Inflammatory macrophage treated with lipopolysaccharide for 4 hours (primary cell): ENCODE measurements around the gene TTLL9.

Experiments used
- DNase-seq: peaks from one replicate; pipeline ENCODE4 v3.0.0-alpha.2; 2020

The TTLL9 gene

DNA sequence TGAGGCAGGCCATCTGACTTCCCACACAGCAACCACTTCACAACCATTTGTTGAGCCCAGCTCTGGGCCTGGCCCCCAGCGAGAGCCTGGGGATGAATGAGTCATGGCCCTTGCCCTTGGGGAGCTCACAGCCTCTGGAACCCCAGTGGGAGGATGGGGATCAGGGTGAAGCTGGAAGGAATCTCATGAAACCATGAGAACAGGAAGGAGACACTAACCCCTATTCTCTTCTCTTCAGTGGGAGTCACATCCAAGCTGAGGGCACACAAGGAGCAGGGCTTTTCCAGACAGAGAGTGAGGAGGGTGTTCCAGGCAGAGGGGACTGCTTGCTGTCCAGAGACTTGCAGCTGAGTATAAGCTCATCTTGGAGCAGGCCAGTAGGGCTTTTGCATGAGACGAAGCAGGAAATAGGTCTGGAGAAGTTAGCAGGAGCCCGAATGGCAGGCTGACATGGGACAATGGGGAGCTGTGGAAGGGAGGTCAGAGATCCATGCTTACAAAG, 32.5 kb upstream of the TTLL9 start:
- DNase-seq, result peak; percentile 41

DNA sequence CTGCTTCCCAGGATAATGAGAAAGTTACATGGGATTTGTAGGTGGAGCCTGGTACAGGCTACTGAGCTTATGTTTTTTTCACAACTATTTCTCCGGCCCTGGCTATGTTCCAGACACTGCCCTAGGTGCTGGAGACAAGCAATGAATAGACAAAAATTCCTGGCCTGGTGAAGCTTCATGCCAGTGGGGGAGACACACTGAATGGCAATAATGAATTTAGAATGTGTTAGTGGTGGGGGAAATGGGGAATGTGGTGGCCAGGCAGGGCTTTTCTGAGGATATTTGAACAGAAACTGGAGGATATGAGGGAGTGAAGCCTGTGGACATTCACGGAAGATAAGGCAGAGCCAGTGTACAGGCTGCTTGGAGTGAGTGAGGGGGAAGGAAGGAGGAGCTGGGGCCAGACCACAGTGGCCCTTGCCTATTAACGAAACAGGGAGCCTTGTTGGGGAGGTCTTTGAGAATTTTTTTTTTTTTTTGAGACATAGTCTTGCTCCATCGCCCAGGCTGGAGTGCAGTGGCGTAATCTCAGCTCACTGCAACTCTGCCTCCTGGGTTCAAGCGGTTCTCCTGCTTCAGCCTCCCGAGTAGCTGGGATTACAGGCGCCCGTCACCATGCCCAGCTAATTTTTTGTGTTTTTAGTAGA, 31.7 kb upstream of the TTLL9 start:
- DNase-seq, result no peak

DNA sequence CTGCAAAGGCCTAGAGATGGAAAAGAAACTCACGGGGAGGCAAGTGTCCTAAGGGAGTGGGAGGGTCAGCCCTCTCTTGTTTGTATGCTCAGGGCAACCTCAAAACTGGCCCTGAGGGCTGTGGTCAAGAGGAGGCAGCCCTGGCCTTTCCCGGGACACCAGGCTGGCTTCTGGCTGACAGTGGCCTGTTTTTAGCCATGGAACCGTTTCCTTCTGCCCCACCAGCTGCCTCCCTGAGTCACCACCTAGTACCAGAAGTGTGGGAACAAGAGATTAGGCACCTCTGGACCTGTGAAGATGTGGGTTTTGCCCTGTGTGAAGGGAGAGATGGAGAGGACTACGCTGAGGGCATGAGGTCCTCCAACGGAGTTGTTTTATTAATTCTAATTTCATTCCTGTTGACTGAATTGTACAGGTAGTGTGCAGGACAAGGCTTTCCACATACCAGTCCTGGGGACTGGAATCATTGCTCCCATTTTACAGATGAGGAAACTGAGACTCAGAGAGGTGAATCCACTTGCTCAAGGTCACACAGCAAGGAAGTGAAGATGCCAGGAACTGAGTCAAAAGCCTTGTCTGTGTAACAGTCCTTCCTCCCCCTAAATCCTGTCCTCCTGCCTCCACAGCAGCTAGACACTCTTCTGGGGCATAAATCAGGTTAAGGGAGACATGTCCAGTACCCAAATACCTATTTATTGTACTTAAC, 30.5 kb upstream of the TTLL9 start:
- no peak for DNase-seq

DNA sequence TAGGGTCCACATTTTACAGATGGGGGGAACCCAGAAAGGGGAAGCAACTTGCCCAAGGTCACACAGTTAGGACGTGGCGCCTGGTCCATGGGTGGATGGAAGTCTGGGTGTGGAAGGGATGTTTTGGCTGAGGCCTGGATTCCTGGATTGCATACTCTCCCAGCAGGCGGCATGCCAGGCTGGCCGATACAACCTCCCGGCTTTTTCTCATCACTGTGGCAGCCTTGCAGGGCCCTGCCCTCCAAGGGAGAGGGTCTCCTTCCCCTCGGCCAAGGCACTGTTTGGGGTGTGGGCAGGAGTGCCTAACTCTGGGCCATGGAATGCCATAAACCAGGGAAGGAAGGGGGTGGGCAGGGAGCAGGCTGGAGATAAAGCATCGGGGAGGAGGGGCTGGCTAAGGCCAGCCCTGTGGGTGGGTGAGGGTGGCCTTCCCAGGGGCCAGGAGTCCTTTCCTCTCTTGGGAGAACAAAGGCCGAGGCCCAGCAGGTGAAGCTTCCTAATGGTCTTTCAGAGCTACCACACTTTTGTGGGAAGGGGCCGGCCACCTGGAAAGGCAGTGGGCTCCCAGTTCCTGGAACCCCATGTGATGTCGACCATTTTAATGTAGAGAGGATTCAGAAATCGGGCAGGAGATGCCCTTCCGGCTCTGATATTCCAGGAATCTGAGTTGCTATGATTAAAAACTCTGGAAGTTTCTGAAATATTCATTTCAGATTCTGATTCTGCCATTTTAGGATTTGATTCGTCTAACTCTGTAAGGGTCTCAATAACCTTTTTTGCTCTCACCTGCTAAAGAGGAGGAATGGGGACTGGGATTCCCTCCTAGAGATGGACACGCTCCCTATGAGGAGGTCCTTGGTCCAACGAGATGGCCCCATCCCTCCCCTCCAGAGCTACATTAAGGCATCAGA, 29.3 kb upstream of the TTLL9 start:
- DNase-seq, result no peak

DNA sequence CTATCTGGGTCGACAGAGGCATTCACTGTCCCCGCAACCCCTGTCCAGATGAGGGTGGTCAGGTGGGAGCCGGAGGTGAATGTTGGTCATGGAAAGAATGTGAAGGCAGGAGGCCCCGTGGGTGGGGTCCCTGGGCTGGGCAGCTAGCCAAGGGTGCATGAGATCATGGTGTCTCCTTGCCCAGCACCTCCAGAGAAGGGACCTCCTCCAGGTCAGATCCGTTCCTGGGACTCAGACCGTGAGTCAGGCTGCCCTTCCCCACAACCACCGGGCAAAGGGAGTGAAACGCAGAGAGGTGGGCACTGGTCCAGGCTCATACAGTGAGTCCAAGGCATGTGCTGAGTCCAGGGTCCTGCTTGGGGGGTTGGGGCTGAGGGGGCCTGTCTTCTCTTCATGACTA, 28.5 kb upstream of the TTLL9 start:
- DNase-seq, result no peak

DNA sequence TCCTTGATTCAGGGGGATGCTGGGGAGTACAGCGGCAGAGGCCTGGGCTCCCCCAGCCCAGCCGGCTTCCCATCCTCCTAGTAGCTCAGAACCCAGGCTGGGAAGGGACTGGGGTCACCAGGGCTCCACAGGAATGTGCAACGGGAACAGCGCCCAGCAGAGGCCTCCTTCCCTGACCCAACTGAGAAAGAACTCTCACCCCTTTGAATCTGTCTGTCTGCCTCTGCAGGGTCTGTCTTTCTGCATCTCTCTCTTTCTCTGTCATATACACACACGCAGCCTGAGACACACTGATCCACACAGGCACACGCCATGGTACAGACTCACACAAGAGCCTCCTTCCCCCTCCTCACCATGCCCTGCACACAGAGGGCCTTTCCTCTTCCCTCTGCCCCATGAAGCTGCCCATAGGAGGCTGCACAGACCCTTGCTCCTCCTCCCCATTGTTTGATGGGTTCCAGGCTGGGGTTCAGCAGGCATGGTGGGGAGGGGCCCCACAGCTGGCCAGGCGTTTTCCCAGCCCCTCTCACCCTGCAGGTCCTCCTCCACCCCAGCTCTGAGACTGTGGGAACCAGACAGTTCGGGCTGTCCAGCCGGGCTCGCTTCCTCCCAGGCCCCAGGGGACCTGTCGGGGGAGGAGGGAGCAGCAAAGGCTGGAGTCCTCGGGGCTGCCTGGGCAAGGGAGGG, 27.8 kb upstream of the TTLL9 start:
- no peak for DNase-seq

DNA sequence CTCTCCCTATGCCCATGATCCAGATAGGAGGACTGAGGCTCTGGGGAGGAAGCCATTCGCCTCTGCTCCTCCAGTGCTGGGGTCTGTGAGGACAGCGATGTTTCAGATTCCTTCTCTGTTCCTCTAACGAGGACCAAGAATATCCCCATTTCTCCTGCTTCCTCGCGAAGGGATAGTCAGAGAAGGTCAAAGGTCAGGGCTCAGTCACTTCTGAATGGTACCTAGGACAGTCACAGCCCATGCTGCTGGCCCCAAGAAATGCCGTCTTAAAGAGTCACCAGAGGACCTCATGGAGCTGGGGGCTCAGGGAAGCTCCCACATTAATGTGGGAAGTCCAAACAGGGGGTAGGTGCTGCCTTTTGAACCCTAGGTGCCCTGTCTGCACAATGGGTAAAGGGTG, 27.1 kb upstream of the TTLL9 start:
- DNase-seq, result no peak

DNA sequence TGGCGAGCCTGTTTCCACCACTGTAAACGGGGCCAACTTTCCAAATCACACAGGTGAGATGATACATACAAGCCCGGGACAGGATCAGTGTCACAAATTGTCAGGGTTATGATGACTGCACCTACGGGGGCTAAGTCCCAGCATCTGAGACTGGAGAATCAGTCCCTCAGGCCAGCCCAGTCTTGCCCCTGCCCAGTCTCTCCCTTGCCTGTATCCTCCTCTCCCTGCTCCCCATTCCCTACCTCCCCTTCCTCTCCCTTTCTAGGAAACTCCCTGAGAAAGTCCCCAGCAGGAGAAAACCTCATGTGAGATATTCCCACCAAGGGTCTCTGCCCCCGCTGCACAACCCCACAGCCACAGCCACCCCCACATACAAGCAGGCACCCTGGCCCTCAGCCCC, 26.6 kb upstream of the TTLL9 start:
- DNase-seq, result no peak

DNA sequence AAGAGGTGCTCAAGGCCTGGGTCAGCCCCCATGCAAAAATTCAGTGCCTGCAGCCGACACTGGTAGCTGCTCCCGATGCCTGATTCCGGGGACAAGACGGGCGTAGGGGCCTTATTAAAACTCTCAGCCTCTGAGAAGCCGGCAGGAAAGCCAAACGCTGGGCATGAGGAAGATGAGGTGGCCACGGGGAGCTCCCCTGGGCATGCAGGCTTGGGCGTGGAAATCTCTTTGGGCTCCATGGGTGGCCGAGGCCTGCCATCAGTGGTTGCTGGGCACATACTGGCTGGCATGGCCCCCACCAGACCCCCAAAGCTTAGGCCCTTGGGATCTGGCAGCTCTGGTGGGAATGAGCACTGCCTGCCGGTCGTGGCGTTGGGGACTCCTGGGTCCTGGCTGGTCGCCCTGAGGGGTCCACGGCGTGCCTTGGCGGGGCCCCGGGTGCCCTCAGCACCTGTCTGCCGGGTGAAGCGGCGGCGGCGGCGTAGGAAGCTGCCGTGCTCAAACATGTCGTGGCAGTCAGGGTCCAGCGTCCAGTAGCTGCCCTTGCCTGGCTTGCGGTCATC, 25.6 kb upstream of the TTLL9 start:
- DNase-seq, result no peak

DNA sequence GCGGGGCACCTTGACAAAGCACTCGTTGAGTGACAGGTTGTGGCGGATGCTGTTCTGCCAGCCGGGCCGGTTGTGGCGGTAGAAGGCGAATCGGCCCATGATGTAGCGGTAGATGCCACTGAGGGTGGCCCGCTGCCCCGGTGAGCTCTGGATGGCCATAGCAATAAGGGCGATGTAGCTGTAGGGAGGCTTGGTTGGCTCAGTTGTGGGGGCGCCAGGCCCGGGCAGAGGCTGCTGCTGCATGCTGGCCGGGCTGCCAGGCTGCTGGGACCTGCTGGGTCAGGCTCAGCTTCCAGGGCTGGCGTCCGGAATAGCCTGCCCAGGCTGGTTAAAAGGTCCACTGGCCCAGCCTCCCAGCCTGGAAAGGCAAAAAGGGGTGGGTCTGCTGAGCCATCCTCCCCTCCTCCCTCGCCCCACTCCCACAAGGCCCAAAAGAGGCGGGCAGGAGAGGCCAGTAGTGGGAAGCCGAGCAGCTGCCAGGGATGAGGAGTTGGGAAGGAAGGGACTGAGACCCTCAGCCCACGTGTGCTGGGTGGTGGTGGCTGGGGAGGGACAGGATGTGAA, 25.1 kb upstream of the TTLL9 start, which contains the start of gene FOXS1:
FOXS1 (minus strand) TSS at position 305 of the 564 bp plus-strand sequence; CDS start at position 243, 62 bp downstream.
- DNase-seq, result no peak

DNA sequence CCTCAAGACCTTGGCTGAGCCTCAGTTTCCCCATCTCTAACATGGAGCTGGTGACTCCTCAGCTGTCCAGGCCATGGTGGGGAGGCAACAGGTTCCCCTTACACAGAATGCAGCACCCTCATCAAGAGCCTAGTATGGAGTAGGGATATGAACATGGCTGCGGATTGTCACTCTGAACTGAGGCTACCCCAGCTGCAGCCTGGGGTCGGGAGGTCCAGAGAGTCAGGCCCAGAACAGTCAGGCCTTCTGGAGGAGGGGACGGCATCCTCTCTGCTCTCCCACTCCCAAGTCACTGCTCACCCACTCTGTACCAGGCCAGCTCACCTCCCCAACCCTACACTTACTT, 23.7 kb upstream of the TTLL9 start:
- no peak for DNase-seq

DNA sequence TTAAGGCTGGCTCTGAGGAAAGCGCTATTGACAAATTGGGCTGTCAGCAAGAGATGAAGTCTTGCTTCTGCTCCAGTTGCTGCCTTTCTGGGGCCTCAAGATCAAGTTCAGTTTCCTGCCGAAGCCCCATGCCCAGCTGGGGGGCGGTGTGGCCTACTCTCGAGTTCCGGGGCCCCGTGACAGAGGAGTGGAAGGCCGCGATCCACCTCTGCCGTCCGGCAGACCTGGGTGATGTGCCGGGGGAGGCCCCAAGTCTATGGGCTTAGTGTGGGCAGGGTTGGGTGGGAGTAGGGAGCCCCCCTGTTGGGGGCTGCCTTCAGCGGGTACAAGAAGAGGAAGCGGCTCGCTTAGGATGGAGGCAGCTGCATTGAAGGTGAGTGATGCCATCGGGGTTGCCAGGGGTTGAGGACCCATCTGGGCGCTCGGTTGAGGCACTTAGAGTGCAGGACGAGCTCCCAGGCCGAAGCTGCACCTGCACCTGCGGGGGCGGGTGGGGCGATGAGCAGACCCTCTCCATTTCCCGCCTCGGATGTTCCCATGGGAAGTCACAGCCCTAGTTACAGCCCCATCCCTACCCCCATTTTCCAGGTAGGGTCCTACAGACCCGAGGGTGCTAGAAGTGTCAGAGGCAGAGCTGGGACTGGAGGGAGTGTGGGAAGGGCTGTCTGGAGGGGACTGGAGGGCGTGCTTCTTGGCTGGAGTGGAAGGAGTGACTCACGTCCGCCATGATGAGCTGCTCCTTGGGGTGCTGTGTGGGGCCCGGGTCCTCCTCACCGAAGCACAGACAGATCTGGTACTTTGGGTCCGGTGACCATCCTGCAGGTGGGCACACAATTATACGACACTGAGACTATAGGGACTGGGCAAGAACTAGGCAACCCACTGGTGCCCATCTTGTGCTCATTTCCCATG, 22.1 kb upstream of the TTLL9 start:
- no peak for DNase-seq

DNA sequence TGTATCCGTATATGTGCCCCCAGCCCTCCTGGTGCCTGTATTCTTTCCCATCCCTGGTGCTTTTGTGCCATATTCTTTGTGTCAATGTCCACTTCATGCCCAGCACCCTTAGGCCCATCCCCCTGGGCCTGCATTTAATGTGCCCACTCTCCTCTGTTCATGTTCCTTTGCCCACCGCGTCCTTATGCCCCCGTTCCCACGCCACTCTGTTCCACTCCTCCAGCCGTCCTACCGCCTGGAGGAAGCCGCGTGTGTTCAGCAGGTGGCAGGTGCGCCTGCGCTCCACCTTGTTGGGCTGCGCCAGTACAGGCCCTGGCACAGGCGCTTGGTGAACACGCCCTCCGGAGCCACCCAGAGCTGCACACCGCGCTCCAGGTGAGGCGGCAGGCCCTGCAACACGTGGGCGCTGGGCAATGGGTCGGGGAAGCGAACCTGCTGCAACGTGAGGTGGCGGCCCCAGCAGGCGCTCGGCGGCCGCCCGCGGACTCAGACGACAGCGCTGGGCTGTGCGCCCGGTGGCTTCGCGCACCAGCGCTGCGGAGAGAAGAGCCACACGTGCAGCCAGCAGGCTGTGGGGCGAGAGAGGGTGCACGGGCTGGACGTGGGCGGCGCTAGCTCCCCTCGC, 21.0 kb upstream of the TTLL9 start:
- DNase-seq, result no peak

DNA sequence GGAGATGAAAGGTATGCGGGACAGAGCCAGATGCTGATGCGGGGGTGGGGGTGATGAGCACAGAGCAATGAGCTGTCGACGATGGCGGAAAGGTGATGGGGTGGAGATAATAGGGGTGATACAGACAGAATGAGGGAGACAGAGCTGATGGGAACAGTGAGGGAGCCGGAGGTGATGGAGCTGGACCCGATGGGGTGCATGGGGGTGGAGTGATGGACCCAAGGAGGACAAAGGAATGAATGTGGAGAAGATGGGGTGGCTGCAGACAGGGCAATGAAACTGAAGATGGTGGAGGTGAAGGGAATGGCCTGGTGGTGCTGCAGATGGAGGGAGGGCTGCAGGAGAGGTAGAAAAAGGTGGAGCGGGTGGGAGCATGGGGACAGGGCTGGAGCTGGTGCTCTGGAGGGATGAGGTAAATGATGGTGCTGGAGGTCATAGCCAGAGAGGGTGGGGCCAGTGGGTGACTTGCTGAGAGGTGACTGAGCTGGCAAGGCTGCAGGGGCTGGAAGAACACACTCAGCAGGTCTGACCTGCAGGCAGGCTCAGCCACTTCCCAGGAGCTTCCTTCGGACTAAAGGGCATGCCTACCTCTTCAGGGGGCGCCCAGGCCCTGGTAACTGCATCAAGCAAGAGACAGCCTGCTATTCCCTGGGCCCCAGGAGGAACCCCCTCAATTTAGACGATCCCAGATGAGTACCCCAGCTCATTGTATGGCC, 19.0 kb upstream of the TTLL9 start:
- no peak for DNase-seq

DNA sequence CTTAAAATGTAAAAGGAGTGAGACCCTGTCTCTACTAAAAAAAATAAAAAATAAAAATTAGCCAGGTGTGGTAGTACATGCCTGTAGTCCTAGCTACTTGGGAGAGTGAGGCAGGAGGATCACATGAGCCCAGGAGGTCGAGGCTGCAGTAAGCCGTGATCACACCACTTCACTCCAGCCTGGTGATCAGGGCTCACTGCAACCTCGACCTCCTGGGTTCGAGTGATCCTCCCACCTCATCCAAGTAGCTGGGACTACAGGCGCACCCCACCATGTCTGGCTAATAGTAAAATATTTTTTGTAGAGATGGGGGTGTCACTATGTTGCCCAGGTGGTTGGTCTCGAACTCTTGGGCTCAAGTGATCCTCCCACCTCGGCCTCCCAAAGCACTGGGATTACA, 17.0 kb upstream of the TTLL9 start:
- DNase-seq, result no peak

DNA sequence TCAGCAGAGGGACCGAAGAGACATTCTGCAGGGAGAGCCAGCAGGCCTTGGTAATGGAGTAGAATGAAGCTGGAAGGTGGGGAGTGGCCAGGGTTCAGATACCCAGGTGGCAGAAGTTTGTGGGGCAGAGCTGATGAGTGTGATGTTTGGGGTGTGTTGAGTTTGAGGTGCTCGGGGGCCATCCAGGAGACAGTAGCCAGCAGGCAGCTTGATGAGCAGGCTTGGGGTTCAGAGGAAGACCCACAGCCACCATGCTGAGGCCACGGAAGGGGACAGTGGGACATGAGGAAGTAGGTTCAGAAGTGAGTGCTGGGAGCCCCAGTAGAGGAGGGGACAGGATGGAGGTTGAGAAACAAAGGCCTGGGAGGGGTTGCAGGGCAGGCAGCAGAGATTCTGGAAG, 13.9 kb upstream of the TTLL9 start:
- DNase-seq, result no peak

DNA sequence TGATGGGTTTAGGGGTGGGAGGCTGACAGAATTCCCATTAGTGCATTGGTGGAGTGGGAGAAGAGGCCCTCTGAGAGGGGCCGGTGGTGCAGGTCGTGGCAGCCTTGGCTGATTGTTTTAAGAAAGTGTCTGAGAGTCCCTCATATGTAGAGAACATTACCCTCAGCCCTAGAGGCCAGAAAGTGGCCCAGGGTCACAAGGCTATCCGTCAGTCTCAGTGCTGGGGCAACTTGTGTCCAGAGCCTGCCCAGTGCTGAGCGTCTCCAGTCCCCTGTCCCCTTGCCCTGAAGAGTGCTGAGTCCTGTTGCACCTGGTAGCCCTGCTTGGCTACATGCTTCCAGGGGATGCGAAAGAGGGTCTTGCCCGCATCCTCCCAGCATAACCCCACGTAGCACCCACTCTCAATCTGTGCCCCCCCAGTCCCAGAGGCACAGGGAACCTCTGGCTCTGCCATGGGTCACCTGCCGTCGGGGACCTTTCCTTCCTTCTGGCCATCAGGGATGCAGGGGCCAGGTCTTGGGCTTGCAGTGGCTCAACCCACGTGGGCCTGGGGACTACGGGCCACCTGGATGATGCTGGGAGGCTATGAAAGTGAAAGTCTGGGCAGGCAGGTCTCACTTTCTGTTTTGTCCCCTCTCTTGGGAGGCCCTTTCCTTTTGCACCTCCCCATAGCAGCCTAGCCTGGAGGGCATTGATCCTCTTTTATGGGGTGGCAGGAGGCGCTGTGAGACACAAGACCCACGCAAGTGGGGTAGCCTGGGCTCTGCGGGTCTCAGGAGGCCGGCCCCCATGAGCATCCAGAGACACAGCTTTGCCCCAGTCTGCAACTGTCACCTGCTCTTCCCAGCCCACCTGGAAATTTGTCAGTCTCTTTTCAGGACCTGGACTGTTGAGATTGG, 12.3 kb upstream of the TTLL9 start:
- DNase-seq, result no peak

DNA sequence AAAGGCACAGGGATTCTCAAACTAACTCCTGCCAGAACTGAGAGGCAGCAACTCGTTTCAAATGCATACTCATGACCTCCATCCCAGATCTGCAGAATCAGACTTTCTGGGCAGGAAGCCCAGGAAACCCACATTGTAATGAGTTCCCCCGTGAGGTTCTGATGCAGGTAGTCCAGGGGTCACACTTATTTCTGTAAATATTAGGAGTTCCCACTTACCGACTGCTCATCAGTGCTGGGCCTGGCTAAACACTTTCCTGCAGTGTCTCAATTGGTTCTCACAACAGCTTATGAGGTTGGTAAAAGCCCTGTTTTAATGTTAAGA, 11.7 kb upstream of the TTLL9 start:
- DNase-seq, result no peak
